GM23338 (cell line): ENCODE data around the gene FAM120A. TPM values are rescaled to one million over a fixed set of nuclear protein-coding genes. Genes with fewer than 3 reads are reported as not detected.

Experiments
- ATAC-seq: fragments of 200-7000 bp; cut with Tn5 transposase; 3 replicates; pipeline ENCODE4 v1.9.1; 2020
- DNase-seq: peaks from one replicate; pipeline ENCODE4 v3.0.0-alpha.2; 2015; ENCODE audit warnings: low spot score
- H2AFZ ChIP-seq: fragments of 200-600 bp; sonication (generic); 2 replicates; pipeline ENCODE4 v1.8.0; 2016; ENCODE audit warnings: antibody characterized with exemption, mild to moderate bottlenecking, moderate library complexity
- H3F3A ChIP-seq: fragments of 200-600 bp; sonication (generic); replicated peaks from 2 replicates; pipeline ENCODE4 v1.8.0; 2017; ENCODE audit warnings: antibody characterized with exemption, mixed run types, low read depth
- H3K27ac ChIP-seq: fragments of 200-600 bp; sonication (generic); 2 replicates; pipeline ENCODE4 v1.6.1; 2016; ENCODE audit warnings: low read depth
- H3K27me3 ChIP-seq: fragments of 200-600 bp; sonication (generic); 2 replicates; pipeline ENCODE4 v1.8.0; 2016; ENCODE audit warnings: mild to moderate bottlenecking, mixed run types, moderate library complexity; ENCODE audit not compliant: insufficient read depth
- H3K36me3 ChIP-seq: fragments of 200-600 bp; sonication (generic); 2 replicates; pipeline ENCODE4 v1.8.0; 2016; ENCODE audit warnings: mild to moderate bottlenecking; ENCODE audit not compliant: insufficient read depth
- H3K4me1 ChIP-seq: fragments of 200-600 bp; sonication (generic); 2 replicates; pipeline ENCODE4 v1.8.0; 2016; ENCODE audit warnings: mild to moderate bottlenecking, moderate library complexity; ENCODE audit not compliant: insufficient read depth
- H3K4me2 ChIP-seq: fragments of 200-600 bp; sonication (generic); 2 replicates; pipeline ENCODE4 v1.7.1; 2017; ENCODE audit warnings: mixed run types
- H3K4me3 ChIP-seq: fragments of 200-600 bp; sonication (generic); 2 replicates; pipeline ENCODE4 v1.6.1; 2016; ENCODE audit warnings: mixed run types
- H3K79me2 ChIP-seq: fragments of 200-600 bp; sonication (generic); replicated peaks from 2 replicates; pipeline ENCODE4 v1.8.0; 2017; ENCODE audit warnings: mild to moderate bottlenecking; ENCODE audit not compliant: insufficient read depth
- H3K9me2 ChIP-seq: fragments of 200-600 bp; sonication (generic); 2 replicates; pipeline ENCODE4 v1.8.0; 2017; ENCODE audit not compliant: insufficient read depth
- H4K20me1 ChIP-seq: fragments of 200-600 bp; sonication (generic); replicated peaks from 2 replicates; pipeline ENCODE4 v1.8.0; 2017; ENCODE audit warnings: mild to moderate bottlenecking; ENCODE audit not compliant: insufficient read depth
- H3K27ac Mint-ChIP-seq: 2 replicates; pipeline ENCODE4 v1.8.0; 2020; ENCODE audit warnings: inconsistent platforms, mild to moderate bottlenecking, moderate library complexity, mixed read lengths
- H3K27me3 Mint-ChIP-seq: 3 replicates; pipeline ENCODE4 v1.8.0; 2022; ENCODE audit warnings: low read depth, mild to moderate bottlenecking, moderate library complexity, mixed read lengths, inconsistent platforms; ENCODE audit not compliant: insufficient read depth, poor library complexity
- H3K36me3 Mint-ChIP-seq: 3 replicates; pipeline ENCODE4 v1.8.0; 2021; ENCODE audit warnings: low read depth, mild to moderate bottlenecking, inconsistent platforms, moderate library complexity, mixed read lengths
- H3K4me1 Mint-ChIP-seq: 3 replicates; pipeline ENCODE4 v1.8.0; 2020; ENCODE audit warnings: mild to moderate bottlenecking, inconsistent platforms, mixed read lengths
- H3K4me3 Mint-ChIP-seq: 3 replicates; pipeline ENCODE4 v1.8.0; 2021; ENCODE audit warnings: moderate library complexity, mild to moderate bottlenecking, inconsistent platforms, mixed read lengths
- H3K9me3 Mint-ChIP-seq: 3 replicates; pipeline ENCODE4 v1.8.0; 2020; ENCODE audit warnings: moderate library complexity, mild to moderate bottlenecking, inconsistent platforms, mixed read lengths
- EZH2 ChIP-seq: fragments of 200-600 bp; sonication (generic); IDR thresholded peaks from one replicate; pipeline ENCODE4 v1.8.0; 2017; ENCODE audit warnings: antibody characterized with exemption, mild to moderate bottlenecking, low read depth; ENCODE audit not compliant: unreplicated experiment
- polyA plus RNA-seq: library from polyadenylated mRNA; unstranded; fragments of >200 nt; fragmentation: Nextera tagmentation; extraction: Ambion mirVana; gene quantifications from 2 replicates; pipeline ENCODE4 v1.2.1, GENCODE V29; 2016
- total RNA-seq: library from RNA; depleted of rRNA; stranded (reverse); fragments of >200 nt; shearing (Covaris generic); gene quantifications from 2 replicates; pipeline ENCODE4 v1.2.3, GENCODE V29; 2014
- TF ChIP-seq, protein P1 (sequence below): fragments of 250-450 bp; sonication (Bioruptor Pico); IDR thresholded peaks from 2 replicates; pipeline ENCODE4 v1.5.0; 2020; ENCODE audit warnings: mild to moderate bottlenecking, moderate library complexity
- TF ChIP-seq, protein P2 (sequence below), 2 experiments: fragments of 200-600 bp in 1 of 2; sonication (generic) in 1 of 2; conservative IDR thresholded peaks; 2 replicates each; pipeline versions ENCODE4 v1.5.1 to v1.6.1; 2016 to 2017; ENCODE audit warnings: antibody characterized with exemption in 2 of 2, low read depth in 2 of 2, mild to moderate bottlenecking in 2 of 2, moderate library complexity in 1 of 2

The FAM120A gene
- total and polyA plus RNA-seq, 2 experiments from 2014 or later: 28.2 to 52.5 TPM

DNA sequence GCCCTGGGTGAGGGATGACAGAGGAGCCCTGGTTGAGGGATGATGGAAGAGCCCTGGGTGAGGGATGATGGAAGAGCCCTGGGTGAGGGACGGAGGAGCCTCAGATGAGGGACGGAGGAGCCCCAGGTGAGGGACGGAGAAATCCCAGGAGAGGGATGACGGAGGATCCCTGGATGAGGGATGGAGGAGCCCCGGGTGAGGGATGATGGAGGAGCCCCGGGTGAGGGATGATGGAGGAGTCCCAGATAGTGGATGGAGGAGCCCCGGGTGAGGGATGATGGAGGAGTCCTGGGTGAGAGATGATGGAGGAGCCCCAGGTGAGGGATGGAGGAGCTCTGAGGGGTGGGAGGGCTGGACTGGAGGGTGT is 135.8 kb downstream of the FAM120A start (continued):
- TF ChIP-seq, protein P1, sequence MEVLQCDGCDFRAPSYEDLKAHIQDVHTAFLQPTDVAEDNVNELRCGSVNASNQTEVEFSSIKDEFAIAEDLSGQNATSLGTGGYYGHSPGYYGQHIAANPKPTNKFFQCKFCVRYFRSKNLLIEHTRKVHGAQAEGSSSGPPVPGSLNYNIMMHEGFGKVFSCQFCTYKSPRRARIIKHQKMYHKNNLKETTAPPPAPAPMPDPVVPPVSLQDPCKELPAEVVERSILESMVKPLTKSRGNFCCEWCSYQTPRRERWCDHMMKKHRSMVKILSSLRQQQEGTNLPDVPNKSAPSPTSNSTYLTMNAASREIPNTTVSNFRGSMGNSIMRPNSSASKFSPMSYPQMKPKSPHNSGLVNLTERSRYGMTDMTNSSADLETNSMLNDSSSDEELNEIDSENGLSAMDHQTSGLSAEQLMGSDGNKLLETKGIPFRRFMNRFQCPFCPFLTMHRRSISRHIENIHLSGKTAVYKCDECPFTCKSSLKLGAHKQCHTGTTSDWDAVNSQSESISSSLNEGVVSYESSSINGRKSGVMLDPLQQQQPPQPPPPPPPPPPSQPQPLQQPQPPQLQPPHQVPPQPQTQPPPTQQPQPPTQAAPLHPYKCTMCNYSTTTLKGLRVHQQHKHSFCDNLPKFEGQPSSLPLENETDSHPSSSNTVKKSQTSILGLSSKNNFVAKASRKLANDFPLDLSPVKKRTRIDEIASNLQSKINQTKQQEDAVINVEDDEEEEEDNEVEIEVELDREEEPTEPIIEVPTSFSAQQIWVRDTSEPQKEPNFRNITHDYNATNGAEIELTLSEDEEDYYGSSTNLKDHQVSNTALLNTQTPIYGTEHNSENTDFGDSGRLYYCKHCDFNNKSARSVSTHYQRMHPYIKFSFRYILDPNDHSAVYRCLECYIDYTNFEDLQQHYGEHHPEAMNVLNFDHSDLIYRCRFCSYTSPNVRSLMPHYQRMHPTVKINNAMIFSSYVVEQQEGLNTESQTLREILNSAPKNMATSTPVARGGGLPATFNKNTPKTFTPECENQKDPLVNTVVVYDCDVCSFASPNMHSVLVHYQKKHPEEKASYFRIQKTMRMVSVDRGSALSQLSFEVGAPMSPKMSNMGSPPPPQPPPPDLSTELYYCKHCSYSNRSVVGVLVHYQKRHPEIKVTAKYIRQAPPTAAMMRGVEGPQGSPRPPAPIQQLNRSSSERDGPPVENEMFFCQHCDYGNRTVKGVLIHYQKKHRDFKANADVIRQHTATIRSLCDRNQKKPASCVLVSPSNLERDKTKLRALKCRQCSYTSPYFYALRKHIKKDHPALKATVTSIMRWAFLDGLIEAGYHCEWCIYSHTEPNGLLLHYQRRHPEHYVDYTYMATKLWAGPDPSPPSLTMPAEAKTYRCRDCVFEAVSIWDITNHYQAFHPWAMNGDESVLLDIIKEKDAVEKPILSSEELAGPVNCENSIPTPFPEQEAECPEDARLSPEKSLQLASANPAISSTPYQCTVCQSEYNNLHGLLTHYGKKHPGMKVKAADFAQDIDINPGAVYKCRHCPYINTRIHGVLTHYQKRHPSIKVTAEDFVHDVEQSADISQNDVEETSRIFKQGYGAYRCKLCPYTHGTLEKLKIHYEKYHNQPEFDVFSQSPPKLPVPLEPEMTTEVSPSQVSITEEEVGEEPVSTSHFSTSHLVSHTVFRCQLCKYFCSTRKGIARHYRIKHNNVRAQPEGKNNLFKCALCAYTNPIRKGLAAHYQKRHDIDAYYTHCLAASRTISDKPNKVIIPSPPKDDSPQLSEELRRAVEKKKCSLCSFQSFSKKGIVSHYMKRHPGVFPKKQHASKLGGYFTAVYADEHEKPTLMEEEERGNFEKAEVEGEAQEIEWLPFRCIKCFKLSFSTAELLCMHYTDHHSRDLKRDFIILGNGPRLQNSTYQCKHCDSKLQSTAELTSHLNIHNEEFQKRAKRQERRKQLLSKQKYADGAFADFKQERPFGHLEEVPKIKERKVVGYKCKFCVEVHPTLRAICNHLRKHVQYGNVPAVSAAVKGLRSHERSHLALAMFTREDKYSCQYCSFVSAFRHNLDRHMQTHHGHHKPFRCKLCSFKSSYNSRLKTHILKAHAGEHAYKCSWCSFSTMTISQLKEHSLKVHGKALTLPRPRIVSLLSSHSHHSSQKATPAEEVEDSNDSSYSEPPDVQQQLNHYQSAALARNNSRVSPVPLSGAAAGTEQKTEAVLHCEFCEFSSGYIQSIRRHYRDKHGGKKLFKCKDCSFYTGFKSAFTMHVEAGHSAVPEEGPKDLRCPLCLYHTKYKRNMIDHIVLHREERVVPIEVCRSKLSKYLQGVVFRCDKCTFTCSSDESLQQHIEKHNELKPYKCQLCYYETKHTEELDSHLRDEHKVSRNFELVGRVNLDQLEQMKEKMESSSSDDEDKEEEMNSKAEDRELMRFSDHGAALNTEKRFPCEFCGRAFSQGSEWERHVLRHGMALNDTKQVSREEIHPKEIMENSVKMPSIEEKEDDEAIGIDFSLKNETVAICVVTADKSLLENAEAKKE: no peak

DNA sequence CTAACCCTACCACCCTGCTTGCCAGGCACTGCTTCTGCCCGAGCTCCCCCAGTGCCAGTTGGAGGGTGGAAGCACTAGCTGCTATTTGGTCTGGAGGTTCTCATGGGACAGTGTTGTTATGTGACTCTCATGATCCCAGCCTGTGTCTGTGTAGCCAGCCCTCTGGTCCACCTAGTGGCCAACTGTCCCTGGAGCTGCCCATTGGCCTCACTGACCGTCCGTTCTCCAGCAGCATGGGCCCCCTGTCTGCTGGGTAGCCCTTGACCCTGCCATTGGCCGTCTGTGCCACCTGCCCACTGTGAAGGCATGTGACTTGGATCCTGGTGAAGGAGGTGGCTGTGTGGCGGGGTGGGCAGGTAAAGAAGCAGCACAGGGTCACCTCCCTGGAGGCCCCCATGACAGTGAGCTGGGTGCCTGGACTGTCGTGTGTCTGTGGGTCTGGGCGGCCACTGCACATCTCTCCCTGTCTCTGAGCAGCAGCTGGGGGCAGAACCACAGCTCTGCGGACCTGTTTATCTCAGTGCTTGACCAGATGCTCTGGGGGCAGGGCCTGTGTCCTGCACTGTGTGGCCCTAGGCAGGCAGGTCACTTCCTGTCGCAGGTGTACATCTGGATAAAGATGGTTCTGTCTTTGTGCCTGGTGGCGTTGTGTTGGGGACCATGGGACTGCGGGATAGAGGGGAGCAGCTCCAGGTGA is 136.3 kb downstream of the FAM120A start:
- no peaks in the 10 kb centered on the region for H3K4me1 ChIP-seq
- H2AFZ ChIP-seq: no peak overlapping the region
- no peak overlapping the region for H3K4me3 ChIP-seq
- no peak overlapping the region for H3K27ac ChIP-seq
- H3F3A ChIP-seq: no peaks in the 10 kb centered on the region
- H3K27me3 ChIP-seq: no peaks in the 10 kb centered on the region
- no peaks in the 10 kb centered on the region for H3K36me3 ChIP-seq
- no peaks in the 10 kb centered on the region; the same call in 1 of the 3 replicates for H3K36me3 Mint-ChIP-seq
- H3K4me3 Mint-ChIP-seq: no peak overlapping the region
- no peak; the same call in 2 of the 3 replicates for ATAC-seq
- H3K9me2 ChIP-seq: no peaks in the 10 kb centered on the region
- H3K27me3 Mint-ChIP-seq: peaks cover 4% of the 10 kb centered on the region
- TF ChIP-seq, protein P2, sequence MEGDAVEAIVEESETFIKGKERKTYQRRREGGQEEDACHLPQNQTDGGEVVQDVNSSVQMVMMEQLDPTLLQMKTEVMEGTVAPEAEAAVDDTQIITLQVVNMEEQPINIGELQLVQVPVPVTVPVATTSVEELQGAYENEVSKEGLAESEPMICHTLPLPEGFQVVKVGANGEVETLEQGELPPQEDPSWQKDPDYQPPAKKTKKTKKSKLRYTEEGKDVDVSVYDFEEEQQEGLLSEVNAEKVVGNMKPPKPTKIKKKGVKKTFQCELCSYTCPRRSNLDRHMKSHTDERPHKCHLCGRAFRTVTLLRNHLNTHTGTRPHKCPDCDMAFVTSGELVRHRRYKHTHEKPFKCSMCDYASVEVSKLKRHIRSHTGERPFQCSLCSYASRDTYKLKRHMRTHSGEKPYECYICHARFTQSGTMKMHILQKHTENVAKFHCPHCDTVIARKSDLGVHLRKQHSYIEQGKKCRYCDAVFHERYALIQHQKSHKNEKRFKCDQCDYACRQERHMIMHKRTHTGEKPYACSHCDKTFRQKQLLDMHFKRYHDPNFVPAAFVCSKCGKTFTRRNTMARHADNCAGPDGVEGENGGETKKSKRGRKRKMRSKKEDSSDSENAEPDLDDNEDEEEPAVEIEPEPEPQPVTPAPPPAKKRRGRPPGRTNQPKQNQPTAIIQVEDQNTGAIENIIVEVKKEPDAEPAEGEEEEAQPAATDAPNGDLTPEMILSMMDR (conservative IDR thresholded peaks at IDR 0.05; ENCODE audit: low read depth in 2 of 2): peak in 1 of 2 experiments; percentile 47; a peak in 3 of 4 replicates
- TF ChIP-seq EZH2: no peak
- no peak overlapping the region for H3K27ac Mint-ChIP-seq
- peaks cover 27% of the 10 kb centered on the region for H3K4me1 Mint-ChIP-seq
- no peaks in the 10 kb centered on the region for H3K9me3 Mint-ChIP-seq
- H3K4me2 ChIP-seq: no peak overlapping the region
- DNase-seq: no peak
- peaks cover 6% of the 10 kb centered on the region; the same call in 1 of the 2 replicates for H4K20me1 ChIP-seq
- H3K79me2 ChIP-seq: peaks cover 38% of the 10 kb centered on the region
